ENCODE results near the gene NEBL.

GRCh38 chr10:20871970-20872369 is 25.1 kb downstream of the NEBL start:
- TF ChIP-seq, protein P1, sequence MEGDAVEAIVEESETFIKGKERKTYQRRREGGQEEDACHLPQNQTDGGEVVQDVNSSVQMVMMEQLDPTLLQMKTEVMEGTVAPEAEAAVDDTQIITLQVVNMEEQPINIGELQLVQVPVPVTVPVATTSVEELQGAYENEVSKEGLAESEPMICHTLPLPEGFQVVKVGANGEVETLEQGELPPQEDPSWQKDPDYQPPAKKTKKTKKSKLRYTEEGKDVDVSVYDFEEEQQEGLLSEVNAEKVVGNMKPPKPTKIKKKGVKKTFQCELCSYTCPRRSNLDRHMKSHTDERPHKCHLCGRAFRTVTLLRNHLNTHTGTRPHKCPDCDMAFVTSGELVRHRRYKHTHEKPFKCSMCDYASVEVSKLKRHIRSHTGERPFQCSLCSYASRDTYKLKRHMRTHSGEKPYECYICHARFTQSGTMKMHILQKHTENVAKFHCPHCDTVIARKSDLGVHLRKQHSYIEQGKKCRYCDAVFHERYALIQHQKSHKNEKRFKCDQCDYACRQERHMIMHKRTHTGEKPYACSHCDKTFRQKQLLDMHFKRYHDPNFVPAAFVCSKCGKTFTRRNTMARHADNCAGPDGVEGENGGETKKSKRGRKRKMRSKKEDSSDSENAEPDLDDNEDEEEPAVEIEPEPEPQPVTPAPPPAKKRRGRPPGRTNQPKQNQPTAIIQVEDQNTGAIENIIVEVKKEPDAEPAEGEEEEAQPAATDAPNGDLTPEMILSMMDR (IDR thresholded peaks at IDR 0.05): no peak
- no peak for TF ChIP-seq POLR2A (IDR thresholded peaks at IDR 0.05)
